WTC11 (cell line): ENCODE measurements around the gene ATF5.

Experiments used
- CREB1 ChIP-seq: sonication (generic); formaldehyde crosslinking; IDR thresholded peaks from 2 replicates; pipeline ENCODE4 v1.8.0; 2023; ENCODE audit warnings: mild to moderate bottlenecking, missing genetic modification reagents
- CREM ChIP-seq: sonication (generic); formaldehyde crosslinking; IDR thresholded peaks from 2 replicates; pipeline ENCODE4 v1.8.1; 2022; ENCODE audit warnings: mild to moderate bottlenecking, missing genetic modification reagents, moderate library complexity
- GTF2I ChIP-seq: fragments of 250-450 bp; sonication (Bioruptor Pico); conservative IDR thresholded peaks from 2 replicates; pipeline ENCODE4 v1.4.0; 2021; ENCODE audit warnings: mild to moderate bottlenecking
- JUN ChIP-seq: sonication (generic); formaldehyde crosslinking; IDR thresholded peaks from 2 replicates; pipeline ENCODE4 v1.8.0; 2023; ENCODE audit warnings: mild to moderate bottlenecking, missing genetic modification reagents
- MYBL2 ChIP-seq: sonication (generic); formaldehyde crosslinking; IDR thresholded peaks from 2 replicates; pipeline ENCODE4 v1.8.1; 2023; ENCODE audit warnings: mild to moderate bottlenecking, moderate library complexity, missing genetic modification reagents
- NFYB ChIP-seq: sonication (generic); formaldehyde crosslinking; conservative IDR thresholded peaks from 2 replicates; pipeline ENCODE4 v1.8.0; 2022; ENCODE audit warnings: low read depth, missing genetic modification reagents
- NR2C2 ChIP-seq: sonication (generic); formaldehyde crosslinking; IDR thresholded peaks from 2 replicates; pipeline ENCODE4 v1.8.0; 2022; ENCODE audit warnings: mild to moderate bottlenecking, missing genetic modification reagents
- NR3C1 ChIP-seq: sonication (generic); formaldehyde crosslinking; conservative IDR thresholded peaks from 2 replicates; pipeline ENCODE4 v1.8.1; 2023; ENCODE audit warnings: low read depth, mild to moderate bottlenecking, missing genetic modification reagents
- RORB ChIP-seq: fragments of 250-450 bp; sonication (Bioruptor Pico); IDR thresholded peaks from 2 replicates; pipeline ENCODE4 v1.9.0; 2021; ENCODE audit warnings: mild to moderate bottlenecking
- ZNF263 ChIP-seq: sonication (generic); formaldehyde crosslinking; IDR thresholded peaks from 2 replicates; pipeline ENCODE4 v1.8.1; 2022; ENCODE audit warnings: low read depth, mild to moderate bottlenecking, moderate library complexity, missing genetic modification reagents
- TF ChIP-seq, protein P1 (sequence below): sonication (generic); formaldehyde crosslinking; IDR thresholded peaks from 2 replicates; pipeline ENCODE4 v1.8.1; 2023; ENCODE audit warnings: mild to moderate bottlenecking, missing genetic modification reagents, borderline replicate concordance
- TF ChIP-seq, protein P2 (sequence below): fragments of 200-600 bp; IDR thresholded peaks from 2 replicates; pipeline ENCODE4 v1.8.0; 2022; ENCODE audit warnings: antibody characterized with exemption
- TF ChIP-seq, protein P3 (sequence below): sonication (generic); formaldehyde crosslinking; IDR thresholded peaks from 2 replicates; pipeline ENCODE4 v1.8.1; 2022; ENCODE audit warnings: mild to moderate bottlenecking, missing genetic modification reagents, moderate library complexity, borderline replicate concordance

DNA sequence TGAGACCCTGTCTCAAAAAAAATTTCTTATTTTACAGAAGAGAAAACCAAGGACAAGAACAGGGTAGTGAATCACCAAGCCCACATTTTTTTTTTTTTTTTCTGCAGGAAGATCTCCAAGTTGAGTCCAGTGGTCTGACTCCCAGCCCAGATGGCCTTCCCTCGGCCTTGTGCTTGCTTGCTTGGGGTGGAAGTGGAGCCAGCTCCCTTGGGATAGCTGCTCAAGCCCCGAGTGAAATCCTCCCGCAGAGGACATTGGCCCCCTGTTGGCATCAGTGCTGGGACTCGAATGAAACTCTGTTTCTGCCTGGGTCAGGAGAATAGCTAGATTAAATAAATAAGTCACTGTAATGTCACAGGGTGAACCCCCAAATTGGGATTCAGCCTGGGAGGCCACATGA, 9.7 kb downstream of the ATF5 start:
- no peak for TF ChIP-seq MYBL2 (CRISPR knock-in tag)
- TF ChIP-seq, protein P1, sequence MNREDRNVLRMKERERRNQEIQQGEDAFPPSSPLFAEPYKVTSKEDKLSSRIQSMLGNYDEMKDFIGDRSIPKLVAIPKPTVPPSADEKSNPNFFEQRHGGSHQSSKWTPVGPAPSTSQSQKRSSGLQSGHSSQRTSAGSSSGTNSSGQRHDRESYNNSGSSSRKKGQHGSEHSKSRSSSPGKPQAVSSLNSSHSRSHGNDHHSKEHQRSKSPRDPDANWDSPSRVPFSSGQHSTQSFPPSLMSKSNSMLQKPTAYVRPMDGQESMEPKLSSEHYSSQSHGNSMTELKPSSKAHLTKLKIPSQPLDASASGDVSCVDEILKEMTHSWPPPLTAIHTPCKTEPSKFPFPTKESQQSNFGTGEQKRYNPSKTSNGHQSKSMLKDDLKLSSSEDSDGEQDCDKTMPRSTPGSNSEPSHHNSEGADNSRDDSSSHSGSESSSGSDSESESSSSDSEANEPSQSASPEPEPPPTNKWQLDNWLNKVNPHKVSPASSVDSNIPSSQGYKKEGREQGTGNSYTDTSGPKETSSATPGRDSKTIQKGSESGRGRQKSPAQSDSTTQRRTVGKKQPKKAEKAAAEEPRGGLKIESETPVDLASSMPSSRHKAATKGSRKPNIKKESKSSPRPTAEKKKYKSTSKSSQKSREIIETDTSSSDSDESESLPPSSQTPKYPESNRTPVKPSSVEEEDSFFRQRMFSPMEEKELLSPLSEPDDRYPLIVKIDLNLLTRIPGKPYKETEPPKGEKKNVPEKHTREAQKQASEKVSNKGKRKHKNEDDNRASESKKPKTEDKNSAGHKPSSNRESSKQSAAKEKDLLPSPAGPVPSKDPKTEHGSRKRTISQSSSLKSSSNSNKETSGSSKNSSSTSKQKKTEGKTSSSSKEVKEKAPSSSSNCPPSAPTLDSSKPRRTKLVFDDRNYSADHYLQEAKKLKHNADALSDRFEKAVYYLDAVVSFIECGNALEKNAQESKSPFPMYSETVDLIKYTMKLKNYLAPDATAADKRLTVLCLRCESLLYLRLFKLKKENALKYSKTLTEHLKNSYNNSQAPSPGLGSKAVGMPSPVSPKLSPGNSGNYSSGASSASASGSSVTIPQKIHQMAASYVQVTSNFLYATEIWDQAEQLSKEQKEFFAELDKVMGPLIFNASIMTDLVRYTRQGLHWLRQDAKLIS (CRISPR knock-in tag) = no peak
- TF ChIP-seq NR2C2 (CRISPR knock-in tag) = no peak
- TF ChIP-seq JUN (CRISPR knock-in tag) = no peak
- no peak for TF ChIP-seq NR3C1 (CRISPR knock-in tag)
- TF ChIP-seq, protein P2, sequence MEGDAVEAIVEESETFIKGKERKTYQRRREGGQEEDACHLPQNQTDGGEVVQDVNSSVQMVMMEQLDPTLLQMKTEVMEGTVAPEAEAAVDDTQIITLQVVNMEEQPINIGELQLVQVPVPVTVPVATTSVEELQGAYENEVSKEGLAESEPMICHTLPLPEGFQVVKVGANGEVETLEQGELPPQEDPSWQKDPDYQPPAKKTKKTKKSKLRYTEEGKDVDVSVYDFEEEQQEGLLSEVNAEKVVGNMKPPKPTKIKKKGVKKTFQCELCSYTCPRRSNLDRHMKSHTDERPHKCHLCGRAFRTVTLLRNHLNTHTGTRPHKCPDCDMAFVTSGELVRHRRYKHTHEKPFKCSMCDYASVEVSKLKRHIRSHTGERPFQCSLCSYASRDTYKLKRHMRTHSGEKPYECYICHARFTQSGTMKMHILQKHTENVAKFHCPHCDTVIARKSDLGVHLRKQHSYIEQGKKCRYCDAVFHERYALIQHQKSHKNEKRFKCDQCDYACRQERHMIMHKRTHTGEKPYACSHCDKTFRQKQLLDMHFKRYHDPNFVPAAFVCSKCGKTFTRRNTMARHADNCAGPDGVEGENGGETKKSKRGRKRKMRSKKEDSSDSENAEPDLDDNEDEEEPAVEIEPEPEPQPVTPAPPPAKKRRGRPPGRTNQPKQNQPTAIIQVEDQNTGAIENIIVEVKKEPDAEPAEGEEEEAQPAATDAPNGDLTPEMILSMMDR = no peak
- TF ChIP-seq ZNF263 (CRISPR knock-in tag) = no peak
- TF ChIP-seq GTF2I (CRISPR knock-in tag) = no peak
- no peak for TF ChIP-seq RORB (CRISPR knock-in tag)
- TF ChIP-seq, protein P3, sequence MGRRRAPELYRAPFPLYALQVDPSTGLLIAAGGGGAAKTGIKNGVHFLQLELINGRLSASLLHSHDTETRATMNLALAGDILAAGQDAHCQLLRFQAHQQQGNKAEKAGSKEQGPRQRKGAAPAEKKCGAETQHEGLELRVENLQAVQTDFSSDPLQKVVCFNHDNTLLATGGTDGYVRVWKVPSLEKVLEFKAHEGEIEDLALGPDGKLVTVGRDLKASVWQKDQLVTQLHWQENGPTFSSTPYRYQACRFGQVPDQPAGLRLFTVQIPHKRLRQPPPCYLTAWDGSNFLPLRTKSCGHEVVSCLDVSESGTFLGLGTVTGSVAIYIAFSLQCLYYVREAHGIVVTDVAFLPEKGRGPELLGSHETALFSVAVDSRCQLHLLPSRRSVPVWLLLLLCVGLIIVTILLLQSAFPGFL (CRISPR knock-in tag) = no peak
- TF ChIP-seq CREM (CRISPR knock-in tag) = no peak
- no peak for TF ChIP-seq CREB1
- TF ChIP-seq NFYB (CRISPR knock-in tag) = no peak
